ENCODE data around the gene KRTAP5-5. TPM values are rescaled to one million over a fixed set of nuclear protein-coding genes. Genes with fewer than 3 reads are reported as not detected.
"Not testable (repeated sequence)": the region's sequence is repeated elsewhere in the genome, so short reads cannot be mapped to it uniquely, and the experiment has no call there.

KRTAP5-5 gene
- total and polyA plus RNA-seq, 4 donors = not detected

DNA sequence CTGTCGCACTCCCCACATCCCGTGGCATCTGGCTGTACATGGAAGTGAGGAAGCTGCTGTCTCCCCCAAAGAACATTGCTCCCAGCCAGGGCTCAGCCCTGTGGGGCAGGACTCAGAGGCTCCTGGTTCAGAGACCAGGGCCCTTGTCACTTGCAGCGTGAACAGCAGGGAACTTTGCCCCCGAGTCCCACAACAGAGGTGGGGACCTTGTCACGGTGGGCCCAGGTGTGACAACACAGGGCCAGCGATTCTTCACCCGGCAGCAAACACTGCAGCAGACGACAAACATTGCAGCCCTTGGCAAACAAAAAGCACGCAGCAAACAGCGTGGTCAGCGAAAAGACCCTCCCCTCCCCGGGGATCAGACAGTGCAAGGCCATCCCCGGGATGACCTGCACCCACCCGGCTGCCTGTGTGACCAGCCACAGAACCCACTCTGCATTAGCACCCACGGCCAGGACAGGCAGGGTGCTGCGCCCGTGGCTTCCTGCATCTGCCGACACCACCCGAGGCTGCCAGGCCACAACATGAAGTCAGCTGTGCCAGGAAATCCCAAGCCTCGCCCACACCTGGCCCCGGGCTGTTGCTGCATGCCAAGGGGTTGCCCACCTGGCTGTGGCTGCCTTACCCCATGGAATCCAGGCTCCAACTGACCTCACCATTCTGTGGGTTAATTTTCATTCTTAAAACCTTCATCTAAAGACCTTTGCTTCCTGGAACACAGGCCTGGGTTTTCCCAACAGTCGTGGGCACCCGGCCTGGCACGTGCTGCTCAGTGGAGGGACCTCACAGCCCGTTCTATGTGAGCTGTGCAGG is 32.1 kb downstream of the KRTAP5-5 start:
- not testable (repeated sequence) for DNase-seq (ENCODE audit: low spot score); H3K4me3 ChIP-seq (ENCODE audit: low read depth in 1 of 3, low read length in 3 of 3); H3K36me3 ChIP-seq (ENCODE audit: control insufficient read depth in 4 of 4, insufficient read depth in 3 of 4, low read depth in 1 of 4, low read length in 3 of 4); H3K27me3 ChIP-seq (ENCODE audit: control insufficient read depth in 4 of 4, insufficient read depth in 4 of 4, low read length in 3 of 4); H3K9me3 ChIP-seq (ENCODE audit: control insufficient read depth in 4 of 4, low read length in 3 of 4)
- TF ChIP-seq, protein P1, sequence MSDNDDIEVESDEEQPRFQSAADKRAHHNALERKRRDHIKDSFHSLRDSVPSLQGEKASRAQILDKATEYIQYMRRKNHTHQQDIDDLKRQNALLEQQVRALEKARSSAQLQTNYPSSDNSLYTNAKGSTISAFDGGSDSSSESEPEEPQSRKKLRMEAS (IDR thresholded peaks at IDR 0.05) = peak; percentile 29
- TF ChIP-seq, protein P2, sequence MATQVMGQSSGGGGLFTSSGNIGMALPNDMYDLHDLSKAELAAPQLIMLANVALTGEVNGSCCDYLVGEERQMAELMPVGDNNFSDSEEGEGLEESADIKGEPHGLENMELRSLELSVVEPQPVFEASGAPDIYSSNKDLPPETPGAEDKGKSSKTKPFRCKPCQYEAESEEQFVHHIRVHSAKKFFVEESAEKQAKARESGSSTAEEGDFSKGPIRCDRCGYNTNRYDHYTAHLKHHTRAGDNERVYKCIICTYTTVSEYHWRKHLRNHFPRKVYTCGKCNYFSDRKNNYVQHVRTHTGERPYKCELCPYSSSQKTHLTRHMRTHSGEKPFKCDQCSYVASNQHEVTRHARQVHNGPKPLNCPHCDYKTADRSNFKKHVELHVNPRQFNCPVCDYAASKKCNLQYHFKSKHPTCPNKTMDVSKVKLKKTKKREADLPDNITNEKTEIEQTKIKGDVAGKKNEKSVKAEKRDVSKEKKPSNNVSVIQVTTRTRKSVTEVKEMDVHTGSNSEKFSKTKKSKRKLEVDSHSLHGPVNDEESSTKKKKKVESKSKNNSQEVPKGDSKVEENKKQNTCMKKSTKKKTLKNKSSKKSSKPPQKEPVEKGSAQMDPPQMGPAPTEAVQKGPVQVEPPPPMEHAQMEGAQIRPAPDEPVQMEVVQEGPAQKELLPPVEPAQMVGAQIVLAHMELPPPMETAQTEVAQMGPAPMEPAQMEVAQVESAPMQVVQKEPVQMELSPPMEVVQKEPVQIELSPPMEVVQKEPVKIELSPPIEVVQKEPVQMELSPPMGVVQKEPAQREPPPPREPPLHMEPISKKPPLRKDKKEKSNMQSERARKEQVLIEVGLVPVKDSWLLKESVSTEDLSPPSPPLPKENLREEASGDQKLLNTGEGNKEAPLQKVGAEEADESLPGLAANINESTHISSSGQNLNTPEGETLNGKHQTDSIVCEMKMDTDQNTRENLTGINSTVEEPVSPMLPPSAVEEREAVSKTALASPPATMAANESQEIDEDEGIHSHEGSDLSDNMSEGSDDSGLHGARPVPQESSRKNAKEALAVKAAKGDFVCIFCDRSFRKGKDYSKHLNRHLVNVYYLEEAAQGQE (IDR thresholded peaks at IDR 0.05) = peak; percentile 4
- TF ChIP-seq GABPA (IDR thresholded peaks at IDR 0.05 in 1 of 2, conservative IDR thresholded peaks at IDR 0.05 in 1 of 2) = peak in 1 of 2 donors; percentile 13
- peak; percentile 76 for TF ChIP-seq HNF4G (IDR thresholded peaks at IDR 0.05)
- peak; percentile 70 to 80 for TF ChIP-seq HNF4A (conservative IDR thresholded peaks at IDR 0.05)
- peak; percentile 74 for TF ChIP-seq SP1 (IDR thresholded peaks at IDR 0.05)
- peak; percentile 72 to 84 for TF ChIP-seq RXRA (IDR thresholded peaks at IDR 0.05)
- peak; percentile 21 for TF ChIP-seq FOXA2 (IDR thresholded peaks at IDR 0.05)
- peak overlapping the region; percentile 77 to 78 for H3K27ac ChIP-seq (ENCODE audit: low read depth in 1 of 2, low read length in 2 of 2)
- 23% methylated on average over 21 of the region's 25 CpGs for WGBS
- peak overlapping the region in 1 of 2 donors; percentile 74 for H3K9ac ChIP-seq (ENCODE audit: low read depth in 1 of 2, low read length in 2 of 2)
- H3K4me1 ChIP-seq (ENCODE audit: control insufficient read depth in 4 of 4, insufficient read depth in 4 of 4, low read length in 3 of 4) = peaks cover 2 to 13% (median 7%) of the 10 kb centered on the region in 4 donors

DNA sequence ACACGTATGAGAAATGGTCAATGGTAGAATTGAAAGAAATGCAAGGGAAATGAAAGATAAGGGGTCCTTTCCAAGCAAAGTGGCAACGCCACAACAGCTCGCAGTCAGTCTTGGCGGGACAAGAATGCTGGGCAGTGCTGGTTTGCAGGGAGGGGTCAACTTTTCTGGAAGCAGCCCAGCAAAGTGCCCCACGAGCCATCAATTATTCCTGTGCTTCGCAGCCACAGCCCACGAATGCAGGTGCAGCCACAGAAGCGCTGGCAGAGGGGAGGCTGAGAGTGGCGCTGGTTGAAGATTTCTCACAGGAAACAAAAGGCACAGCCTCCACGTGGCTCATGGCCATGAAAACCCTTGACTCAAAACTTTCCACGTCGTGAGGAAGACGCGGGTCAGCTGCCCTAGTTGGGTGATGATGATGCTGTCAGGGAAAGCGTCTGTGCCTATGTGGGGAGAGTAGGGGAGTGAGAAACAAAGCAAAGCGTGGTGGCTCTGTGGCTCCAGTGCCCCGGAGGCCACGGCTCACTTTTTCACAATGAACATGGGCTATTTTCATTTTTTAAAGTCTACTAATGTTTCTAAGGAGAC is 33.2 kb downstream of the KRTAP5-5 start:
- peak overlapping the region; percentile 22 to 38 for H3K9ac ChIP-seq (ENCODE audit: low read depth in 1 of 2, low read length in 2 of 2)
- H3K27me3 ChIP-seq (ENCODE audit: control insufficient read depth in 4 of 4, insufficient read depth in 4 of 4, low read length in 3 of 4); H3K4me3 ChIP-seq (ENCODE audit: low read depth in 1 of 3, low read length in 3 of 3); H3K36me3 ChIP-seq (ENCODE audit: control insufficient read depth in 4 of 4, insufficient read depth in 3 of 4, low read depth in 1 of 4, low read length in 3 of 4); DNase-seq (ENCODE audit: low spot score); H3K9me3 ChIP-seq (ENCODE audit: control insufficient read depth in 4 of 4, low read length in 3 of 4): not testable (repeated sequence)
- WGBS = 43% methylated on average over 18 of the region's 18 CpGs
- H3K4me1 ChIP-seq (ENCODE audit: control insufficient read depth in 4 of 4, insufficient read depth in 4 of 4, low read length in 3 of 4) = peaks cover 3 to 20% (median 10%) of the 10 kb centered on the region in 4 donors
- H3K27ac ChIP-seq (ENCODE audit: low read depth in 1 of 2, low read length in 2 of 2) = peak overlapping the region; percentile 77 to 78

DNA sequence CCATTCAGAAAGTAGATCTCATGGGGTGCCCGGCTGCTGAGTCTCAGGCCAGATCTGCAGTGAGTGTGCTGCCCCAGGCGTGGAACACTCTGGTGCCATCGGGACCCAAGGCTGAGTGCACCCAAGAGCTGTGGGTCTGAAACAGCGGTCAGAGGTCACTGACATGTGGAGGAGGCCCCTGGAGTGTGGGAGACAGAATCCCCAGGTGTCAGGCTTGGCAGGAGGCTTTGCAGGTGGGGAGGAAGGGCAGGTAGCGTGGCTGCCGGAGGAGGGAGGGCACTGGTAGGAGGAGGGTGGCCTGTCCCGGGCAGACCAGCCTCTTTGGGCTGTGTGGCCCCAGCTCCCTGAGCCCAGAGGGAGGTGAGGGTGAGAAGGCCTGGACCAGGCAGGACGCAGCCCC is 35.7 kb downstream of the KRTAP5-5 start:
- Histone ChIP-seq H3K4me3 (ENCODE audit: low read depth in 1 of 3, low read length in 3 of 3) (peak overlapping the region; percentile 33 to 48 (median 34)), H3K27me3 (ENCODE audit: control insufficient read depth in 4 of 4, insufficient read depth in 4 of 4, low read length in 3 of 4) (no peaks in the 10 kb centered on the region), H3K27ac (ENCODE audit: low read depth in 1 of 2, low read length in 2 of 2) (peak overlapping the region; percentile 78 to 81), H3K9ac (ENCODE audit: low read depth in 1 of 2, low read length in 2 of 2) (peak overlapping the region in 1 of 2 donors; percentile 36), H3K4me1 (ENCODE audit: control insufficient read depth in 4 of 4, insufficient read depth in 4 of 4, low read length in 3 of 4) (peaks cover 5 to 34% (median 20%) of the 10 kb centered on the region in 4 donors), H3K9me3 (ENCODE audit: control insufficient read depth in 4 of 4, low read length in 3 of 4) (no peaks in the 10 kb centered on the region), H3K36me3 (ENCODE audit: control insufficient read depth in 4 of 4, insufficient read depth in 3 of 4, low read depth in 1 of 4, low read length in 3 of 4) (no peaks in the 10 kb centered on the region)
- no peak for DNase-seq (ENCODE audit: low spot score)
- WGBS = 37% methylated on average over 7 of the region's 8 CpGs
- TF ChIP-seq, protein P3, sequence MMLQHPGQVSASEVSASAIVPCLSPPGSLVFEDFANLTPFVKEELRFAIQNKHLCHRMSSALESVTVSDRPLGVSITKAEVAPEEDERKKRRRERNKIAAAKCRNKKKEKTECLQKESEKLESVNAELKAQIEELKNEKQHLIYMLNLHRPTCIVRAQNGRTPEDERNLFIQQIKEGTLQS (IDR thresholded peaks at IDR 0.05) = no peak
- peak; percentile 46 to 61 for TF ChIP-seq HNF4A (conservative IDR thresholded peaks at IDR 0.05)
- peak; percentile 81 for TF ChIP-seq SP1 (IDR thresholded peaks at IDR 0.05)
- TF ChIP-seq, protein P4, sequence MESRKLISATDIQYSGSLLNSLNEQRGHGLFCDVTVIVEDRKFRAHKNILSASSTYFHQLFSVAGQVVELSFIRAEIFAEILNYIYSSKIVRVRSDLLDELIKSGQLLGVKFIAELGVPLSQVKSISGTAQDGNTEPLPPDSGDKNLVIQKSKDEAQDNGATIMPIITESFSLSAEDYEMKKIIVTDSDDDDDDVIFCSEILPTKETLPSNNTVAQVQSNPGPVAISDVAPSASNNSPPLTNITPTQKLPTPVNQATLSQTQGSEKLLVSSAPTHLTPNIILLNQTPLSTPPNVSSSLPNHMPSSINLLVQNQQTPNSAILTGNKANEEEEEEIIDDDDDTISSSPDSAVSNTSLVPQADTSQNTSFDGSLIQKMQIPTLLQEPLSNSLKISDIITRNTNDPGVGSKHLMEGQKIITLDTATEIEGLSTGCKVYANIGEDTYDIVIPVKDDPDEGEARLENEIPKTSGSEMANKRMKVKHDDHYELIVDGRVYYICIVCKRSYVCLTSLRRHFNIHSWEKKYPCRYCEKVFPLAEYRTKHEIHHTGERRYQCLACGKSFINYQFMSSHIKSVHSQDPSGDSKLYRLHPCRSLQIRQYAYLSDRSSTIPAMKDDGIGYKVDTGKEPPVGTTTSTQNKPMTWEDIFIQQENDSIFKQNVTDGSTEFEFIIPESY (IDR thresholded peaks at IDR 0.05) = no peak
- TF ChIP-seq HNF4G (IDR thresholded peaks at IDR 0.05) = no peak
- TF ChIP-seq TAF1 (conservative IDR thresholded peaks at IDR 0.05) = no peak
- no peak for TF ChIP-seq NR2F2 (IDR thresholded peaks at IDR 0.05)
- no peak for TF ChIP-seq YY1 (IDR thresholded peaks at IDR 0.05)
- TF ChIP-seq, protein P1 (IDR thresholded peaks at IDR 0.05) = no peak
- no peak for TF ChIP-seq FOXA1 (IDR thresholded peaks at IDR 0.05)
- no peak for TF ChIP-seq GABPA (IDR thresholded peaks at IDR 0.05 in 1 of 2, conservative IDR thresholded peaks at IDR 0.05 in 1 of 2)
- TF ChIP-seq FOXA2 (IDR thresholded peaks at IDR 0.05) = no peak
- TF ChIP-seq, protein P2 (IDR thresholded peaks at IDR 0.05) = no peak
- TF ChIP-seq RXRA (IDR thresholded peaks at IDR 0.05) = peak; percentile 75 to 94
- no peak for TF ChIP-seq JUND (IDR thresholded peaks at IDR 0.05)
